HG03520 (cell line): ENCODE data around the gene ATXN7L1.
"Not testable (repeated sequence)": the region's sequence is repeated elsewhere in the genome, so short reads cannot be mapped to it uniquely, and the experiment has no call there.

Experiments
- ATAC-seq: cut with Tn5 transposase; IDR thresholded peaks from one replicate; pipeline ENCODE4 v1.9.1; 2021; ENCODE audit warnings: mild to moderate bottlenecking, moderate library complexity; ENCODE audit not compliant: unreplicated experiment

ATXN7L1 gene

GRCh38 chr7:105894131-105894530 lies 17.7 kb upstream of the ATXN7L1 start:
- no peak for ATAC-seq

- ATAC-seq: no peak
Measured at GRCh38 chr7:105892387-105892786, 16.0 kb upstream of the ATXN7L1 start.

GRCh38 chr7:105890290-105890997 lies 14.0 kb upstream of the ATXN7L1 start:
- ATAC-seq: no peak

- ATAC-seq: no peak
Measured at GRCh38 chr7:105887569-105888189, 11.3 kb upstream of the ATXN7L1 start.

GRCh38 chr7:105886776-105887175 lies 10.4 kb upstream of the ATXN7L1 start:
- ATAC-seq: no peak

GRCh38 chr7:105885387-105886111 lies 9.2 kb upstream of the ATXN7L1 start:
- ATAC-seq: no peak

GRCh38 chr7:105883179-105883578 lies 6.8 kb upstream of the ATXN7L1 start:
- not testable (repeated sequence) for ATAC-seq

GRCh38 chr7:105881439-105881838 lies 5.0 kb upstream of the ATXN7L1 start:
- no peak for ATAC-seq

GRCh38 chr7:105880571-105881330 lies 4.4 kb upstream of the ATXN7L1 start:
- ATAC-seq: no peak

GRCh38 chr7:105879782-105880181 lies 3.4 kb upstream of the ATXN7L1 start:
- ATAC-seq: no peak

GRCh38 chr7:105878746-105879605 lies 2.6 kb upstream of the ATXN7L1 start:
- no peak for ATAC-seq

GRCh38 chr7:105877736-105878135 lies 1.3 kb upstream of the ATXN7L1 start:
- ATAC-seq: no peak

- no peak for ATAC-seq
Measured at GRCh38 chr7:105876964-105877601, 684 bp upstream of the ATXN7L1 start.

GRCh38 chr7:105875505-105875904 lies 894 bp downstream of the ATXN7L1 start:
- no peak for ATAC-seq

GRCh38 chr7:105874055-105874454 lies 2.3 kb downstream of the ATXN7L1 start:
- no peak for ATAC-seq

GRCh38 chr7:105872491-105872890 lies 3.9 kb downstream of the ATXN7L1 start:
- no peak for ATAC-seq

GRCh38 chr7:105871142-105871541 lies 5.3 kb downstream of the ATXN7L1 start:
- no peak for ATAC-seq

- no peak for ATAC-seq
Measured at GRCh38 chr7:105866102-105866801, 10.1 kb downstream of the ATXN7L1 start.

- ATAC-seq: no peak
Measured at GRCh38 chr7:105863876-105864275, 12.5 kb downstream of the ATXN7L1 start.
